Measurements from ENCODE around the gene CDK5RAP2. TPM values are rescaled to one million over a fixed set of nuclear protein-coding genes. Genes with fewer than 3 reads are reported as not detected.
A peak's percentile ranks its signal among the peaks of the same experiment; 100 is the strongest.

CDK5RAP2 gene
- total RNA-seq, 3 donors from 2014 or later (not counting 1 experiment from before 2014, with no cell fraction given): 81.5 to 95.7 (median 82.4) TPM

DNA sequence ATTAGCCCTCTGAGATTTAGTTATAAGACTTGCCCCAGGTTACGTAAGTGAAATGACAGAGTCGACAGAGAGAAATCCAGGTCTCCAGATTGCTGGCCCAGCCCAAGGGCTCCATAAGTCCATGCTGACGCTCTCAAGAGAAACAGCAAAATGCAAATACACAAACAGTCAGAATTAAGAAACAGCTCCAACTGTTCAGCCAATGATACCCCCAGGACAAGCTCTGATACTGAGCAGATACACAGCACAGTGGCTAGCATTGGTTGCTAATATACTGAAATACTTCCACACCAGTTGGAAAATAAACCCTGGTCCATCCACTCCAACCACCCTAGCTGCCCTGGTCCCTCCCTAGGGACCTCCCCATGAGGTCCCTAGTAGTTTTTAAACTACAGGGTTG is 94.2 kb downstream of the CDK5RAP2 start:
- no peaks in the 10 kb centered on the region for H3K9me3 Mint-ChIP-seq
- no peaks in the 10 kb centered on the region for H3K4me1 ChIP-seq (ENCODE audit: control insufficient read depth, insufficient read depth, low read length)
- no peaks in the 10 kb centered on the region for H3K9me3 ChIP-seq (ENCODE audit: control insufficient read depth, insufficient read depth, low read length)
- ATAC-seq (no peak), DNase-seq (no peak)
- peaks cover 0 to 9% of the 10 kb centered on the region in 2 donors for H3K4me1 Mint-ChIP-seq
- peaks cover 28% of the 10 kb centered on the region for H3K36me3 Mint-ChIP-seq
- no peak overlapping the region for H3K27ac ChIP-seq (ENCODE audit: low read length)
- peaks cover 57% of the 10 kb centered on the region for H3K36me3 ChIP-seq (ENCODE audit: control insufficient read depth, insufficient read depth, low read length)
- TF ChIP-seq, protein P1, sequence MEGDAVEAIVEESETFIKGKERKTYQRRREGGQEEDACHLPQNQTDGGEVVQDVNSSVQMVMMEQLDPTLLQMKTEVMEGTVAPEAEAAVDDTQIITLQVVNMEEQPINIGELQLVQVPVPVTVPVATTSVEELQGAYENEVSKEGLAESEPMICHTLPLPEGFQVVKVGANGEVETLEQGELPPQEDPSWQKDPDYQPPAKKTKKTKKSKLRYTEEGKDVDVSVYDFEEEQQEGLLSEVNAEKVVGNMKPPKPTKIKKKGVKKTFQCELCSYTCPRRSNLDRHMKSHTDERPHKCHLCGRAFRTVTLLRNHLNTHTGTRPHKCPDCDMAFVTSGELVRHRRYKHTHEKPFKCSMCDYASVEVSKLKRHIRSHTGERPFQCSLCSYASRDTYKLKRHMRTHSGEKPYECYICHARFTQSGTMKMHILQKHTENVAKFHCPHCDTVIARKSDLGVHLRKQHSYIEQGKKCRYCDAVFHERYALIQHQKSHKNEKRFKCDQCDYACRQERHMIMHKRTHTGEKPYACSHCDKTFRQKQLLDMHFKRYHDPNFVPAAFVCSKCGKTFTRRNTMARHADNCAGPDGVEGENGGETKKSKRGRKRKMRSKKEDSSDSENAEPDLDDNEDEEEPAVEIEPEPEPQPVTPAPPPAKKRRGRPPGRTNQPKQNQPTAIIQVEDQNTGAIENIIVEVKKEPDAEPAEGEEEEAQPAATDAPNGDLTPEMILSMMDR (IDR thresholded peaks at IDR 0.05): no peak
- WGBS (ENCODE audit: insufficient coverage): 98% methylated on average over 3 of the region's 3 CpGs
- H3K27me3 ChIP-seq (ENCODE audit: control insufficient read depth, insufficient read depth, low read length): no peaks in the 10 kb centered on the region
- H3K4me3 Mint-ChIP-seq: no peak overlapping the region
- no peak overlapping the region for H3K4me3 ChIP-seq (ENCODE audit: low read length)
- H3K27me3 Mint-ChIP-seq (ENCODE audit: low read depth in 2 of 2): no peaks in the 10 kb centered on the region
- intact Hi-C loops (cut with micrococcal nuclease): no loop called here
- H3K27ac Mint-ChIP-seq: no peak overlapping the region

DNA sequence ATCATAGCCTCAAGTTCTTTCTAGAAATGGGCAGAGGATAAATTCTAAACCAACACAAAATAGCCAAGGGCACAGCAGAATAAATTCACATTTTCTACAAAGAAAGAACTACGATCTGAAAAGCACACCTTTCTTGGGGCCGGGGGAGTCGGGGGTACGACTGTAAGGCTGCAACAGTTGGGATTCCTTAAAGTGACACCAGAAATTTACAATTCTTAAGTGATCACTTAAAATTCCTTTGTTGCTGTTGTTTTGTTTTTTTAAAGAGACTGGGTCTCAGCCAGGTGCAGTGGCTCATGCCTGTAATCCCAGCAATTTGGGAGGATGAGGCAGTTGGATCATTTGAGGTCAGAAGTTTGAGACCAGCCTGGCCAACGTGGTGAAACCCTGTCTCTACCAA is 95.8 kb downstream of the CDK5RAP2 start:
- Mint-ChIP-seq H3K36me3 (peaks cover 12% of the 10 kb centered on the region), H3K27ac (no peak overlapping the region), H3K27me3 (ENCODE audit: low read depth in 2 of 2) (no peaks in the 10 kb centered on the region), H3K4me1 (no peaks in the 10 kb centered on the region), H3K9me3 (no peaks in the 10 kb centered on the region), H3K4me3 (no peak overlapping the region)
- intact Hi-C loops (cut with micrococcal nuclease): no loop called here
- TF ChIP-seq, protein P1 (IDR thresholded peaks at IDR 0.05): no peak
- peaks cover 48% of the 10 kb centered on the region for H3K36me3 ChIP-seq (ENCODE audit: control insufficient read depth, insufficient read depth, low read length)
- H3K27ac ChIP-seq (ENCODE audit: low read length): no peak overlapping the region
- no peaks in the 10 kb centered on the region for H3K4me1 ChIP-seq (ENCODE audit: control insufficient read depth, insufficient read depth, low read length)
- no peak overlapping the region for H3K4me3 ChIP-seq (ENCODE audit: low read length)
- 94% methylated on average over 5 of the region's 5 CpGs for WGBS (ENCODE audit: insufficient coverage)
- ATAC-seq: no peak
- no peak for DNase-seq
- H3K9me3 ChIP-seq (ENCODE audit: control insufficient read depth, insufficient read depth, low read length): no peaks in the 10 kb centered on the region
- H3K27me3 ChIP-seq (ENCODE audit: control insufficient read depth, insufficient read depth, low read length): no peaks in the 10 kb centered on the region

DNA sequence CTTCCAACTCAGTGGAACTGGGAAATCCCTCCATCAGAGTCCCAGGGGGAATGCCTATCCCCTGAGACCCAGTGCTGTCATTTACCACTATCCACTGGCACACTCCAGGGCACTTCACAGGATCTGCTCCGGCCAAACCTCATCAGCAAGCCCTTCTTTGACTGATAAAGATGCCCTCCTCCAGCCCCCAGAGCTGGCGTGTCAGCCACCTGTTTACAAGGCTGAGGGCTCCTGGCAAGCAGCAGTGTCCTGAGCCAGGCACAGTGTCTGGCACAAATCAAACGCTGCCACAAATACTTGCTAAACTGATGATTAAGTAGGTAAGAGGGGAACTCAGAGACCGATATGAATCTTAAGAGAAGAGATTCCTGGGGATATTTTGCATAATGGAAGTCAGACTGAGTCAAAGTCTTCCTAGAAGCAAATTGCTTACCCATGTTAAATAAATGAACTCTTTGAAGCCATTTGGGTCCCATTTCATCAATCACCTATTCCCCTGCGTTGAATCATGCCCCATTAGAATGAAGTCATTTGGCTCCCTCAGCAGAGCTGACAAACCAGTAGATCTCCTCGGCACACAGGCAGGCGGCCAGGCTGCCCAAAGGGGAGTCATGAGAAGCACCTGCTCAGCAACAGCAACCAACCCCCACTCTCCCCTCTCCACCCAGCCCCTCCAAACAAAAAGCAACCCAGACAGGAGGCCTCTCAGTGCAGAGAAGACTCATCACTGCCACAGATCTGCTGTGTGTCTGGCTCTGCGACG is 97.4 kb downstream of the CDK5RAP2 start:
- TF ChIP-seq, protein P1 (IDR thresholded peaks at IDR 0.05): no peak
- Mint-ChIP-seq H3K27ac (peak overlapping the region in 1 of 2 donors; percentile 29), H3K27me3 (ENCODE audit: low read depth in 2 of 2) (no peaks in the 10 kb centered on the region), H3K9me3 (no peaks in the 10 kb centered on the region), H3K36me3 (peaks cover 10% of the 10 kb centered on the region), H3K4me3 (no peak overlapping the region), H3K4me1 (no peaks in the 10 kb centered on the region)
- intact Hi-C loops (cut with micrococcal nuclease): no loop called here
- no peak for ATAC-seq
- H3K27ac ChIP-seq (ENCODE audit: low read length): no peak overlapping the region
- H3K9me3 ChIP-seq (ENCODE audit: control insufficient read depth, insufficient read depth, low read length): no peaks in the 10 kb centered on the region
- no peaks in the 10 kb centered on the region for H3K4me1 ChIP-seq (ENCODE audit: control insufficient read depth, insufficient read depth, low read length)
- WGBS (ENCODE audit: insufficient coverage): 90% methylated on average over 9 of the region's 9 CpGs
- no peak overlapping the region for H3K4me3 ChIP-seq (ENCODE audit: low read length)
- DNase-seq: no peak
- no peaks in the 10 kb centered on the region for H3K27me3 ChIP-seq (ENCODE audit: control insufficient read depth, insufficient read depth, low read length)
- peaks cover 45% of the 10 kb centered on the region for H3K36me3 ChIP-seq (ENCODE audit: control insufficient read depth, insufficient read depth, low read length)

DNA sequence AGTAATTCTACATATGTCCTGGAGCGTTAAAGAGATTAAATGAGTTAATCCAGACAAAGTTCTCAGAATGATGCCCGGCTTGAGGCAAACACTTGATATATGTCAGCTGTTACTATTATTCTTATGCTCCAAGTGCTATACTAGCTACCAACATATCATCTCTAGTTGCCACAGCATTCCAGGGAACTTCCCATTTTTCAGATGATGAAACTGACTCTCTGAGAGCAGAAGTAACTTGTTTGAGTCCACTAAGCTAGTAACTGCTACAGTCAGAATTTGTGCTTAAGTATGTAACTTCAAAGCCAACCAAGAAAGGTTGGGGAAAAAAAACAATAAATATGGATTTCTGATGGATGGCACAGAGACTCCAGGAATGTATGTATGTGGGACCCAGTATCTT is 98.1 kb downstream of the CDK5RAP2 start:
- Mint-ChIP-seq H3K9me3 (no peaks in the 10 kb centered on the region), H3K4me3 (no peak overlapping the region), H3K27ac (no peak overlapping the region), H3K27me3 (ENCODE audit: low read depth in 2 of 2) (no peaks in the 10 kb centered on the region), H3K4me1 (no peaks in the 10 kb centered on the region), H3K36me3 (peaks cover 10% of the 10 kb centered on the region)
- H3K4me3 ChIP-seq (ENCODE audit: low read length): no peak overlapping the region
- H3K27ac ChIP-seq (ENCODE audit: low read length): no peak overlapping the region
- ATAC-seq: no peak
- no peaks in the 10 kb centered on the region for H3K9me3 ChIP-seq (ENCODE audit: control insufficient read depth, insufficient read depth, low read length)
- H3K27me3 ChIP-seq (ENCODE audit: control insufficient read depth, insufficient read depth, low read length): no peaks in the 10 kb centered on the region
- TF ChIP-seq, protein P1 (IDR thresholded peaks at IDR 0.05): no peak
- H3K4me1 ChIP-seq (ENCODE audit: control insufficient read depth, insufficient read depth, low read length): no peaks in the 10 kb centered on the region
- WGBS (ENCODE audit: insufficient coverage): 100% methylated on average over 2 of the region's 2 CpGs
- intact Hi-C loops (cut with micrococcal nuclease): no loop called here
- DNase-seq: no peak
- H3K36me3 ChIP-seq (ENCODE audit: control insufficient read depth, insufficient read depth, low read length): peaks cover 42% of the 10 kb centered on the region
